Amniotic epithelial cell (primary cell): Measurements from ENCODE around the gene FOXM1.
"Not testable (repeated sequence)": the region's sequence is repeated elsewhere in the genome, so short reads cannot be mapped to it uniquely, and the experiment has no call there.

Experiments used
- DNase-seq: peaks from one replicate; pipeline ENCODE4 v3.0.0-alpha.2; 2010; ENCODE audit warnings: low read depth

FOXM1 gene

DNA sequence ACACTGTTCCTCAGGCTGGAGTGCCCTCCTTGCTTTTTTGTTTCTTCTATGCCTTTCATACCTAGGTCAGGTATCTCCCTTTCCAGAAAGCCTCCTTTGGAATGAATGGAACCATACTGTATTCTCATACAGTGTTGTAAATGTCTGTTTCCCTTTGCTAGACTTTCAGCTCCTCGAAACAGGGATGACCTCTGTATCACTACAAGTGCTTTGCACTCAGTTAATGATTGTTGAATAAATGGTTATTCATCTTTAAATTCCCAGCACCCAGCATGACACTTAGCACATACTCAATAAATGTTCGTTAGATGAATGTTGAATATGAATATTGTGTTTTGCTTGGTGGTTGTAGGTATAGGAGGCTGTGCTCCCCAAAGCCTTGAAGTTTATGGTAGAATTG lies 7.8 kb upstream of the FOXM1 start:
- DNase-seq: no peak

- DNase-seq: peak; percentile 15
Observed at GRCh38 chr12:2879853-2880252, 2.9 kb upstream of the FOXM1 start.

DNA sequence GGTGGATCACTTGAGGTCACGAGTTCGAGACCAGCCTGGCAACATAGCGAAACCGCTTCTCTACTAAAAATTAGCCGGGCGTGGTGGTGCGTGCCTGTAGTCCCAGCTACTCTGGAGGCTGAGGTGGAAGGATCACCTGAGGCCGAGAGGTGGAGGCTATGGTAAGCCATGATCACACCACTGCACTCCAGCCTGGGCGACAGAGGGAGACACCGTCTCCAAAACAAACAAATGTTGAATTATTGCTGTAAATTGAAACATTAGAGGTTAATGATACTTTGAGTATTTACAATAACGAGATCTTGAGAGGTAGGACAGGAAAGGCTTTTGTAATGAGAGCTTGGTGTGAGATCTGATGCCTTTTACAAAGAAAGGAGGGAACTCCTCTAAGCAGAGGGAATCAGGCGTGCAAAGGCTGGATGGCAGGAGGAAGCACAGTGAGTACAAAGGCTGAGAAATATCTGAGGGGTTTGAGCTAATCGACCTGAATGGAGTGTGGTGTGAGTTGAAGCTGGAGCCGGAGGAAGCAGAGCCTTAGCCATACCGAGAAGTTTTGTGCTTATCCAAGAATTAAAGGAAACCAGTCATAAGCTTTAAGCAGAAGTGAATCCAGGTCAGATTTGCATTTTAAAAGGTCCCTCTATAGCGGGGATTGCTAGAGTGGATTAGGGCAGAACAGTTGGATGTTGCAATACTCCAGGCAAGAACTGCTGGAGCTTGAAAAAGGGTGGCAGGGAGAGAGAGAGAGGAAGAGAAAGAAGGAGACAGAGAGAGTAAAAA lies 1.2 kb upstream of the FOXM1 start:
- DNase-seq: peak; percentile 85

DNA sequence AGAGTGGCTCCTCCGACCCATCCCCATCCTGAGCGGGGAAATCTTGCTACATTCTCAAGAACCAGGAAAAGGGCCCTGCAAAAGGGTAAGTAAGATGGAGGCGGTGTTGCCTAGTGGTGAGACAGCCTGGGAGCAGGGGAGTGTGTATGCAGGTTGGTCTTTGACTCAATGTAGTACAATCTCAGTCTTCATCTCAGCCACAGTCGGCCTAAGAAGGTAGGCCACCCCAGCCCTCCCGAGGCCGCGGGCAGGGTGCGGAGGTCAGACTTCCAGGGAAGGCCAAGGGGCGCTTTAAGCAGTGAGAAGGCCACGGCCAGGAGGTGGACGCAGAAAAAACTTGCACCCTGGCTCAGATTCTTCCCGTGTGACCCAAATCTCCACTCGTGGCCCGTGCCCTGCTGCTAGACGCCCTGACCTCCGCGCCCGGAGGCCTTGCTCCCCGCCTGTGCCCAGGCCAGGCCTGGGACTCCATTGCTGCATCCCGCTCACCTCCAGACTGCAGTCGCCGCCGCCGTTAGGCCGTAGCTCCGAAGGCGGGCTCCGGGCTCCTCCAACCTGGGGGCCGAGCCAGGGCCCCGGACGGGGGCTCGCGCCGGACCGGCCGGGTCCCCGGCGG lies 435 bp downstream of the FOXM1 start:
- DNase-seq: peak; percentile 33

GRCh38 chr12:2868986-2869632 lies 7.9 kb downstream of the FOXM1 start:
- peak; percentile 15 for DNase-seq

DNA sequence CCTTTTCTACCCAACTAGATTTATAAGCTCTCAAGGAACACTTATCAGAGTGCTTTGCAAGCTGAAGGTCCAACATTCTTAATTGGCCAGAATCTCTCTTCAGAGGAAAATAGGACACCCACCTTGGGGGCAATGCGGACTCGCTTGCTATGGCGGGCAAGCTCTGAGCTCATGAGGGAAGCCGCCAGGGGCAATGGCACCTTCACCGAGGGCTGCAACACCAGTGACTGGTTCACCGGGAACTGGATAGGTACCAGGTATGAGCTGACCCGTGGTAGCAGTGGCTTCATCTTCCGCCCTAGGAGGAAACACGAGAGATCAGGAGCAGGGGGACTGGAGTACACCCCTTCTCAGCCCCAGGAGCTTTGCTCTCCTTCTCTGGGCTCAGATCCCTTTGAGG lies 12.8 kb downstream of the FOXM1 start:
- DNase-seq: no peak

- DNase-seq: not testable (repeated sequence)
Observed at GRCh38 chr12:2863402-2863801, 13.6 kb downstream of the FOXM1 start.

DNA sequence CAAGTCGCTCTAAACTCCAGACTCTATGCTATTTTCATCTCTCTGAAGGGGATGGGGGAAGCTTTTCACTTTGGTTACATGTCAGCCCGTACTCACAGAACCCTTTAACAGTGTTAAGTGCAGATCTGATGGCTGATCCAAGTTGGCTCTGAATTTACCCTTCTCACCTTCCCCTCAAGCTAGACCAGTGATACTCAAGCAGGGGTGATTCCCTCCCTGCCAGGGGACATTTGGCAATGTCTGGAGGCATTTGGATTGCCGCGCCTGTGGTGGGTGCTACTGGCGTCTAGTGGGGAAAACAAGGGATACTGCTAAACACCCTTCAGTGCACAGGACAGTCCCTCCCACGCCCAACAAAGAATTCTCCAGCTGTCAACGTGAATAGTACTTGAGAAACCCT lies 14.1 kb downstream of the FOXM1 start:
- DNase-seq: no peak

- no peak for DNase-seq
Observed at GRCh38 chr12:2860170-2860569, 16.8 kb downstream of the FOXM1 start.

- DNase-seq: peak; percentile 65
Observed at GRCh38 chr12:2858944-2859421, 18.0 kb downstream of the FOXM1 start.

- no peak for DNase-seq
Observed at GRCh38 chr12:2858334-2858733, 18.6 kb downstream of the FOXM1 start.

DNA sequence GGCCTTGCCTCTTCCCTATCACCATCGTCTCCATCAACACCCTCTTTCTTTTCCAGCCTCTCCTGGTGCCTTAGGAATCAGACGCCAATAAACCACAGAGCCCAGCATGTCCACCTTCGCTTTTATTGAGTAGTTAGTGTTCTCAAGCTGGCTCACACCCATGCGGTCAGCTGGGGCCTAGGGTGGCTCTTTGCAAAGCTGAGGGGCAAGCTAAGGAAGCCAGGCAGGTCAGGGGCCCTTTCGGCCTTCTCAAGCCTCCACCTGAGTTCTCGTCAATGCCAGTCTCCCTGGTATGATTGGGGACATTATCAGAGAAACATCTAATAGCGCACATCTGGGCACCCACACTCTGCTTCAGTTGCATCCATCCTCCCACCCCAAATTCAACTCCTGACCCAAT lies 19.4 kb downstream of the FOXM1 start:
- DNase-seq: no peak

DNA sequence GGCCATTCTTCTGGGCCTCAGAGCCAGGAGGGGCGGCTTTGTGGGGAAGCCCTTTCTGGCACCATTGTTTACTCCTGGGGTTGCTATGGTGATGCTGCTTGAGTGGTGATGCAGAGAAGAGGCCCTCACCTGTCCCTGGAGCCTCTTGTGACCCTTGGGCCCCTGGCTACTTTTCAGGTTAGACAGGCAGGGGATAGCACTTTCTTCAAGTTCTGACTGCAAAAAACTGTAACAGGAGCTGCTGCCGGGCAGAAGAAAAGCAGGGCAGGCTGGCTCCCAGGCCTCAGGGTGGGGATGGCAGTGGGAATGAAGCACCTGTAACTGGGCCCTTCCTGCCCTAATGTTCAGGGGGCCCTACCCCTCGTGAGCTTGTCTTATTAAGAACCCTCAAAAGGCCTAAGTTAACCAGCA lies 19.9 kb downstream of the FOXM1 start, which contains the start of gene TEX52:
Gene TEX52 (minus strand): TSS at position 19 of the 411 bp plus-strand sequence. CDS start 13 bp downstream, at position 6.
- DNase-seq: no peak

- DNase-seq: no peak
Observed at GRCh38 chr12:2856051-2856450, 20.9 kb downstream of the FOXM1 start.

- DNase-seq: no peak
Observed at GRCh38 chr12:2855546-2855945, 21.4 kb downstream of the FOXM1 start.

DNA sequence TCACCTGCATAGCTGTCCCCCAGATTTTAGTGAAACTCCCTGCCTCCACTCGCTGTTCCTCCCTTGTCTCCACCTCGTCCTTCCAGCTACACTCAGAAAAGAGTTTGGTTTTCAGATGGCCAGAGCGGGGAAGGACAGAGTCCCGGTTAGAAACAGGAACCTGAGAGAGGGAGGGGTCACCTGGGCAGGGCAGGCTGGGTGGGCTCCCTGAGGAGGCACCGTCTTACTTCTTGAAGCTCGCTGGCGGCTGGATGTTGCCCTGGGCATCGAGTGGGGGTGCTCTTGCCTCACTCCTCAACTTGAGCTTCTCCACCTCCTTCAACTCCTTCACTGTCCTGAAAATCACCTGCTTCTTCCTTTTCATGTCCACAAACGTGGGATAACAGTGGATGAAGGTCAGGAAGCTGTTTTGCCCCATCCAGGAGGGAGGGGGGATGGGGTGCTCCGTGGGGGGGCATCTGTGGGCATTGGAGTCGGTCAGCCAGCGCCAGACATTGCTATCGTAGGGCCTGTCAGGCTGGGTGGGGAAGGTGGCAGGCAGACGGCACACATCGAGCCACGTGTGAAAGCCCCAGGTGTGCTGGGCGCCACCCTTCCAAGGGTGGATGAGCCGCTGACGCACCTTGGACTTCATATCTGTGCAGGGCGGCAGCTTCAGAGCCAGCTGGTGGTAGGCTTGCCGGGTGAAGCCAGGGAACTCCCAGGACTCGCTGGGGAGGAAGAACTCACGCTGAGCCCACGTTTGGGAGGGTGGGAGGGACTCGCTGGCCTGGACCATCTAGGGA lies 22.1 kb downstream of the FOXM1 start:
- DNase-seq: no peak

- peak; percentile 61 for DNase-seq
Observed at GRCh38 chr12:2853626-2854025, 23.3 kb downstream of the FOXM1 start.

DNA sequence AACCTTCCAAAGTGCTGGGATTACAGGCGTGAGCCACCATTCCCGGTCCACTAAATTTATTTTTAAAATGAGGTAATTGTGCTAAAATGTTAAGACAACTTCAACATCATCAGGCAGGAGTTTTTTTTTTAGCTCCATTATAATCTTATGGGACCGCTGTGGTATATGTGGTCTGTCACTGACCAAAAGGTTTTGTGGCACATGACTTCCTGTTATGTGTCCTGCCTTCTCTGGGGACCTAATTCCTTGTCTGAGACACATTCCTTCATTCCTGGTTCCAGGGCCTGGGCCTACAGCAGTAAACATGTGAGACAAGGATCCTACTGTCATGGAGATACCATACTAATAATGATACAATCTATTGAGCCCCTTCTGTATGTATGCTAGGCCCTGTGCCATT lies 25.0 kb downstream of the FOXM1 start:
- DNase-seq: no peak

GRCh38 chr12:2845280-2845679 lies 31.7 kb downstream of the FOXM1 start:
- DNase-seq: peak; percentile 72

DNA sequence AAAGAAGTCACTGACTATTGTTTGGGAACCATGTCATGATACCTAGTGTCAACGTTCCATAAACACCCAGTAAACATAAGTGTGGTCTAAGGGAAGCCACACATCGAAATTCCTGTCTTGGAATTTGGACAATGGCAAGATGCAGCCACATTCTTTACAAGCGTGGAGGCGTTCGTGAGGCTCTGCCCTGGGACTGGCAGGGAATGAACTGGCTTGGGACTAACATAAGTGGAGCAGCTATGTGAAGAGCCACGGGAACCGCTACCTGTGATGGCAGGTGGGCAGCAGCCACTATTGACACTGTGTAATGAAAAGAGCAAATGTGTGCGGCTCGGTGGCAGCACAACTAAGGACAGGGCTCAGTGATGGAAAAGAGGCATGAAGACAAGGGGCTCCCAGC lies 32.2 kb downstream of the FOXM1 start:
- DNase-seq: peak; percentile 10

DNA sequence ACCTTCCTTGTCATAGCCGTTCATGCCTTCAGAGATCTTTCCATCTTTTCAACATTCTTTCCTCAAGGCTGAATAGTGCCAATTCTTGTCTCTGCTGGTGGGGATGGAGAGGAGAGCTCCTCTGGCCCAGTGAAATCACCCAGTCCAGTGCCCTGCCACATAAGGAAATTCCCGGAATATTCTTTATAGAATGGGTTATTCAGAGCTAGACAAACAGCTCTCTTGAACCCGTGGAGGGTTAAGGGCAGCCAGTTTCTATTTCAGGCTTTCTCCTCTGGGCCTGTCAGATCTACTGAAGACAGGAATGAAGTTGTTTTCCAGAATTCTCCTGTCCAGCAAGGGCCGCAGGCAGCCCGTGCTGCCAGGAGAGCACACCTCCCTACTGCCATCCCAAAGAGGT lies 34.0 kb downstream of the FOXM1 start:
- DNase-seq: no peak

GRCh38 chr12:2841056-2841650 lies 35.8 kb downstream of the FOXM1 start:
- DNase-seq: no peak
